ENCODE measurements around the gene PUM1. TPM values are rescaled to one million over a fixed set of nuclear protein-coding genes. Genes with fewer than 3 reads are reported as not detected.

Gene PUM1
- total and polyA plus RNA-seq, 2 of the 8 experiments (the other 6 are each of a cell fraction or from before 2014, with no cell fraction given), result 122 to 177 TPM

DNA sequence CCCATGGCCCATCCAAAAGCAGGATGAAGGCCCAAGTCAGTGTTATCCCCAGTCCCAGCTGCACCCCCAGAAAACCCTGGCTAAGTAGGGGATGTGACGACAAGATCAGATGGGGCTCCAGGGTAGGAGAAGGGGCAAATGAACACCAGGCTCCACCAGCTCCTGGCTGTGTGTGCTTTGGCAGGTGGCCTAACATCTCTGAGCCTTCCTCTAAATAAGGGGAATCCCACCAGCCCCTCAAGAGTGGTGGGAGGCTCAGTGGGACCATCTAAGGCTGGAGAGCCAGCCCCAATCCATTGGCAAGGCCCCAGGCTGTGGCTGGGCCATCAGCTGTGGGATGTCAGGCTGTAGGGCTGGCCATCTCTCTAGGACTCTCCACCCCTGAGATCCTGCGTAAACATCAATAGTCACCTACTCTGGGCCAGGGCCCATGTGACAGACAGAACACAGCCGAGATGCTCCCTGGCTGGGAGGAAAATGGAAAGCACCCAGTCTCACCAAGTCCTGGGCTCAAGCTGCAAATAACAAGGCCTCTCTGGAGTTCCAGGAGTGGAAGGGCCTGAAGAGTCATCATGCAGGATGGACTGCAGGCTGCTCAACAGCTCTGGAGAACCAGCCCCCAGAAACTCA is 164.5 kb downstream of the PUM1 start (continued):
- no peak for TF ChIP-seq RXRA (IDR thresholded peaks at IDR 0.05; ENCODE audit: insufficient read depth, low read depth, low read length)
- TF ChIP-seq KDM4A (IDR thresholded peaks at IDR 0.05; ENCODE audit: low read depth, low read length, severe bottlenecking), result no peak
- no peak for TF ChIP-seq CEBPB (IDR thresholded peaks at IDR 0.05; ENCODE audit: low read depth, low read length)
- no peak for TF ChIP-seq NRF1 (IDR thresholded peaks at IDR 0.05; ENCODE audit: low read depth, low read length)
- no peak for TF ChIP-seq HDAC2 (IDR thresholded peaks at IDR 0.05; ENCODE audit: borderline replicate concordance in 1 of 2, low read depth in 2 of 2, low read length in 2 of 2)
- no peak for TF ChIP-seq RFX5 (IDR thresholded peaks at IDR 0.05; ENCODE audit: borderline replicate concordance, low read depth, low read length)
- TF ChIP-seq MAX (IDR thresholded peaks at IDR 0.05), result no peak
- no peak for TF ChIP-seq JUND (IDR thresholded peaks at IDR 0.05; ENCODE audit: low read length)
- TF ChIP-seq CHD1 (IDR thresholded peaks at IDR 0.05; ENCODE audit: low read depth, low read length), result no peak

Data from H1 (cell line).